GM19324 (cell line): ENCODE results near the gene INSIG2.

Source experiments
- ATAC-seq: cut with Tn5 transposase; IDR thresholded peaks from one replicate; pipeline ENCODE4 v1.9.1; 2021; ENCODE audit warnings: mild to moderate bottlenecking, moderate library complexity; ENCODE audit not compliant: unreplicated experiment, low FRiP score

The INSIG2 gene

GRCh38 chr2:118123561-118124232, 35.4 kb downstream of the INSIG2 start:
- no peak for ATAC-seq

GRCh38 chr2:118124288-118124891, 36.1 kb downstream of the INSIG2 start:
- no peak for ATAC-seq

- ATAC-seq, result no peak
Measured at GRCh38 chr2:118127250-118127649, 39.0 kb downstream of the INSIG2 start.

GRCh38 chr2:118128826-118129225, 40.6 kb downstream of the INSIG2 start:
- no peak for ATAC-seq

GRCh38 chr2:118130385-118130784, 42.1 kb downstream of the INSIG2 start:
- no peak for ATAC-seq

GRCh38 chr2:118131771-118132170, 43.5 kb downstream of the INSIG2 start:
- no peak for ATAC-seq

GRCh38 chr2:118133916-118134315, 45.6 kb downstream of the INSIG2 start:
- ATAC-seq, result no peak

GRCh38 chr2:118134650-118135049, 46.4 kb downstream of the INSIG2 start:
- no peak for ATAC-seq

GRCh38 chr2:118145207-118145606, 56.9 kb downstream of the INSIG2 start:
- no peak for ATAC-seq

- ATAC-seq, result no peak
Measured at GRCh38 chr2:118145806-118146205, 57.5 kb downstream of the INSIG2 start.

GRCh38 chr2:118146315-118147283, 58.3 kb downstream of the INSIG2 start:
- no peak for ATAC-seq

- no peak for ATAC-seq
Measured at GRCh38 chr2:118148133-118148532, 59.9 kb downstream of the INSIG2 start.

GRCh38 chr2:118148809-118149208, 60.5 kb downstream of the INSIG2 start:
- no peak for ATAC-seq

GRCh38 chr2:118150294-118150693, 62.0 kb downstream of the INSIG2 start:
- no peak for ATAC-seq

GRCh38 chr2:118151831-118152230, 63.6 kb downstream of the INSIG2 start:
- no peak for ATAC-seq

- no peak for ATAC-seq
Measured at GRCh38 chr2:118153433-118153832, 65.2 kb downstream of the INSIG2 start.

GRCh38 chr2:118154176-118154575, 65.9 kb downstream of the INSIG2 start:
- no peak for ATAC-seq
